ENCODE measurements around the gene TNNT2.

The TNNT2 gene

GRCh38 chr1:201401700-201402099, 24.2 kb upstream of the TNNT2 start:
- no peak for DNase-seq

GRCh38 chr1:201400852-201401230, 23.4 kb upstream of the TNNT2 start:
- DNase-seq = no peak

- no peak for DNase-seq
Measured at GRCh38 chr1:201400212-201400851, 22.9 kb upstream of the TNNT2 start.

DNA sequence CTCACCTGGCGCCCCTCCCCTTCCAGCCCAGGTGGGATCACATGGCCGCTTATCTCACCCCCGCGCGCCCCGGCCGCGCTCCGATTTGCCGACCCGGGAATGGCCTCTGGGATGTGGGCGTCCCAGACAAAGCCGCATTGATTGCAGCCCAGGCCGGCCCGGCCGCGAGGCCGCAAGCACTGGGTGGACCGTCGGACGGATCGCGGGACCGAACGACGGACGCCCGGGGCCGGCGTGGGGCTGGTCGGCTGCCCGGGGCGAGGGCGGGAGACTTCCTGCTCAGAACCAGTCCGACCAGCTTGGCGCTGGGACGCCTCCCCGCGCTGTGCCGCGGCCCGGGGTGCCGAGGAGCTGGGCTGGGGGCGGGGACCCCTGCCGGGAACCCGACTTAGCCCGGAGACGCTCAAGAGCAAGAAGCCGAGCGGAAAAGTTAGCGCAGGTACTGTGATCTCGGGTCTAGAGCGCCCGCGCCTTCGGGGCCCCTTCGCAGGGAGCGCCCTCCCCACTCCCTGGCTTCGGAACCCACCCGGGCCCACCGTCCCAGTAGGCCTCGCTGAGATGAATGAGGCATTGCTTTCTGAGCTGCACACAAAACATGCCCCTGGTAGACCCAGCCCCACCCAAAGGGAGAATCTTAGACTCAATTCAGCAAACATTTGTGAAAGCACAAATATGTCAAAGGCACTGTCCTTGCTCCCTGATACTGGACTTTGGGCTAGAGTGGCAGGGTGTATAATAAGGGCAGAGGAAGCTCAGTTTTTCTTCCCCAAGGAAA, 22.1 kb upstream of the TNNT2 start:
- DNase-seq = peak; percentile 26

GRCh38 chr1:201399018-201399351, 21.5 kb upstream of the TNNT2 start, which contains the start of gene LAD1:
TSS of gene LAD1 (minus strand) at chr1:201399324. CDS start at chr1:201399306, 18 bp downstream.
- no peak for DNase-seq

- DNase-seq = no peak
Measured at GRCh38 chr1:201397675-201398074, 20.2 kb upstream of the TNNT2 start.

DNA sequence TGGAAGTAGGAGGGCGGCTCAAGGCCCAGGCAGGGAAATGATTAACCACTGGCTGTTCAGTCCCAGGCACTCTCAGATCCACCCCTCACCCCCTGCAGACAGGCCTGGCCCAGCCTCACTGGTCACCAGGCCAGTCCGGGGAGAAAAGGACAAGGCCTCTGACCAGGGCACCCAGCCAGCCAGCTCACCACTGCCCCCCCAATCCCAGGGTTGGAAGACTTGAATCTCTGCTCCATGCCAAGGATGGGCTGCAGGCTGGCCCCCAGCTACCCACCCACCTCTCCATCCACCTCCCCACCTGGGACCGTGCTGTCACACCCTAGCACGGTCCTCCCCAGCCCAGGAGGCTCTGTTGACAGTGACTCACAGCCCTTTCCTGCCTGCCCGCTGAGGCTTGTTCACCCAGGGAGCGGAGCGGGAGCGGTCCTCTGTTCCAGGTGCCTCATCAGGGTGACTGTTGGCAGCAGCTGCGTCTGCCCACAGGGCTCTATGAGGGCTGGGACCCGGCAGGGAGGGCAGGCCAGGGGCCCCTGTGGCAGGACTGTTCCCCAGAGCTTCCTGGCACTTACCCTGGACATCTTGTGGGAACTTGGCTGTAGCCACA, 19.5 kb upstream of the TNNT2 start:
- no peak for DNase-seq

- DNase-seq = no peak
Measured at GRCh38 chr1:201395936-201396335, 18.5 kb upstream of the TNNT2 start.

GRCh38 chr1:201394591-201394990, 17.1 kb upstream of the TNNT2 start:
- DNase-seq = no peak

- DNase-seq = no peak
Measured at GRCh38 chr1:201393076-201393475, 15.6 kb upstream of the TNNT2 start.

DNA sequence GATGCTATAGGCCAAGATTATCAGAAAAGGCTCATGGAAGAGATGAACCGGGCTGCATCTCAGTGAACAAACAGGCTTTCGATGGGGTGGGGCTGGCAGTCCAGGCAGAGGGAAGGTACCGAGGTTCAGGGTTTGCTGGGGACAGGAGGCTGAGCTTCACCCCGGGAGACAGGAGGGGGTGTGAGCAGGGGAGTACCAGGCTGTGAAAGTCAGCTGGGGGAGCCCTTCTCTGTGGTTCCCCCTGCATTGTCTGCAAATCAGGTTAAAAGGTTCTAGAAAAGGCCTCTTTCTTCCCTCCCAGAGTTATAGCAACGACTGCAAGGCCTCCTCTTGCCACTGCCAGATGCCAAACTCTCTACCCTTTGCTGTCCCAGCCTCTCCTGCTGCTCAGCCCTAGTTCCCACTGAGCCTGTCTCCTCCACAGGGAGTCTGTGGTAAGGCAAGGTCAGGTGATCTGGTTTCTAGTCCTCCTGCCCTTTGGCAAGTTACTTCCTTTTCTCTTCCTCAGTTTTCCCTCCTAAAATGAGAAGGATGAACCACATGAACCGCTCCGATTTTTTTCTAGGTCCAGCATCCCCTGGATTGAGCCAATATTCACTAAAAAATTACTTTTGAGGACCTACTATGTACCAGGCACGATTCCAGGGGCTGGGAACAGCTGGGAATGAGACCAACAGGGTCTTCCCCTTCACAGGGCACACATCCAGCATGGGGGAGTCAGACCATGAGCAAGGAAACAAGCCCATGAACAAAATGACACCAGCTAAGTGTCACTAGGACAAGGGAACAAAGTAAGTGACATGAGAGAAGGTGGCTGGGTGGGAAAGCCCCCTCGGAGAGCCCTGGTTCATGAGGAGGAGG, 14.4 kb upstream of the TNNT2 start:
- DNase-seq = no peak

- no peak for DNase-seq
Measured at GRCh38 chr1:201391225-201391624, 13.7 kb upstream of the TNNT2 start.

- no peak for DNase-seq
Measured at GRCh38 chr1:201389051-201389450, 11.6 kb upstream of the TNNT2 start.

- DNase-seq = no peak
Measured at GRCh38 chr1:201386208-201386607, 8.7 kb upstream of the TNNT2 start.

DNA sequence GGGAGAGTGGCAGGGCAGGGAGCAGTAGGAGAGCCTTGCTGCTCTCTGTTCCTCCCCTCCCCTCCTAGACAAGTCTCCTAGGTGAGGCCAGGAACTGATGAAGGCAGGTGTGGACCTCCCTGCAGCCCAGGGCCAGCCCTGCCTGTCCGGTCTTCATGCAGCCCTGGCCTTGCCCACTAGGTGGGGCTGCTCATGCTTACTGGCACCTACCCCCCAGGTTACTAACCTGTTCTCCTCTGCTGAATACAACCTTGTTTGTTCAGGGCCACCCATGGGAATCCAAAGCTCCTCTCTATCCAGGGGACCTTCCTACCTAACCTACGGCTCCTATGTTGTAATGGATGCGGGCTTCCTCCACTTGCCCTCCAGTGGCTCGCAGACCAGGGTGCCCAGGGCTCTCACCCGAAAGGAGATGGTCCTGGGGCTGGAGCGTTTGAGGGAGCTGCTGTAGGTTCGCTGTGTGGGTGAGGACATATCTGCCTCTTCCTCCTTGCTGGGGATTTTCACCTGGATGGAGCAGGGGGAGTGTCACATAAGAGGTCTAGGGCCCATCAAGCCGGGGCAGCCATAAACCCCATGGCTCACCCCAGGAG, 7.9 kb upstream of the TNNT2 start:
- DNase-seq = peak; percentile 51

DNA sequence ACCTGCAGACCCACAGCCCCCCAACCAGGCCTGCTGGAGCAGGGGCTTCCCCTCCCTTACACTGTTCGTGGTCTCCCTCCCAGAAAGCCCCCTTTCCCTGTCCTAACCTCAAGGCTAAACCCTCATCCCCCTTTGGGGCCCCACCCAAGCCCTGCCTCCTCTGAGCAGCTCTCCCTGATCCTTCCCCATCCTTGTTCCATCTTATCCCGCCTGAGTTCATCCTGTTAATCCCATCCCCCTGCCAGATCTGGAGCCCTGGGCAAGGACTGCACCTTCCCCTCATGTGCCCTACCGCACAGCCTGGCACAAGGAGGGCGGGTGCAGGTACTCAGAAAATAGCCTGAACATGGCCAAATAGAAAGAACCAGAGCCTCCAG, 6.9 kb upstream of the TNNT2 start:
- DNase-seq = no peak

DNA sequence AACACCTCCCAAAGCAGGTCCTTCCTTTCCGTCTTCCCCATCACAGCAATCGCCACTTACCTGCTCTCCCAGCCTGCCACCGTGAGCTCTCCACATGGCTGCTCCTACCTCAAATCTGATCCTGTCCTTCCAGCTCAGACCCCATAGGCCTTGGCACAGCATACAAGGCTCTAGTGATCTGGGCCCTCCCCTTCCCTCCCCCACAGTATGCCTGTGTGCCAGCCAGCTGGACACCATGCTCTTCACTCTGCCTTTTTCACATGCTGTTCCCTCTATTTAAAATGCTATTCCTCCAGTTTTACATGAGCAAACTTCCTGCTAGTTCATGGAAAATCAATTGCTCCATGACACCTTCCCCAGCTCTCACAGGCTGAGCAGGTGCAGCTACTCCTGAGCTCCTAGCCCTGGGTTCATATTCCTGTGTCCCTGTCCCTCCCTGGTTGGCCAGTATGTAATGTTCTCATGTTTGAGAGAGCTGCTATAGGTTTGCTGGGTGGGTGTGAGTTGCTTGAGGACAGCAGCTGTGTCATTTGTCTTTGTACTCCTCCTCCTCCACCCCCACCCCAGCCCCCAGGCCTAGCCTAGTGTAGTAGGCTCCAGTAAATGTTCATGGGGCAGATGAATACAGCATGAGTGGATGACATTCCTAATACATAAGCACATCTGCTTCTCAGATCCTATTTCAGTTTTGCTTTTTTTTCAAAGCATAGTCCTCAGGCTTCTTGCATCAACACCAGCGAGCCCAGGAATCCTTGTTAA, 6.3 kb upstream of the TNNT2 start:
- peak; percentile 58 for DNase-seq

- DNase-seq = peak; percentile 43
Measured at GRCh38 chr1:201381130-201381529, 3.6 kb upstream of the TNNT2 start.

DNA sequence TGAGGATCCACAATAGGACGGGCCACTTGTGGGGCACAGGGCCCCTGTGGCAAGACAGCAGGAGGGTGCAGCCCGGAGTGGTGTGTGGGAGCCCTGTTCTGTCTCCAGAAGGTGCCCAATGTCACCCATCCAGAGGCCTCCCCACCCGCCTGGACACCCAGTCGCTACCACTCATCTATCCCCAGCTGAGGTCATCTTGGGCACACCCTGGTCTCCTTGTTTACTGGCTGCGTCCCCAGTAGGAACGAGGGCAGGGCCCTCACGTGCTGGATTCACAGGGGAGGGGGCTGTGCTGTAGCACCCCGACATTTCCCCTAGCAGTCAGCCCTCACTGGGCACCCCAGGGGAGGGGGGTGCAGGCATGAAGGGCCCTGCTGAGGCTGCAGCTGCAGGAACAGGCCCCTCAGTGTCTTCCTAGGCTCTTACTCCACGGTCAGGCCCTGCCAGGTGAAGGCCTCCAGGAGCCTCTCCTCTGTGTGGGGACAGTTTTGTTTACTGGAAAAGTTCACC, 2.3 kb upstream of the TNNT2 start:
- DNase-seq = no peak

DNA sequence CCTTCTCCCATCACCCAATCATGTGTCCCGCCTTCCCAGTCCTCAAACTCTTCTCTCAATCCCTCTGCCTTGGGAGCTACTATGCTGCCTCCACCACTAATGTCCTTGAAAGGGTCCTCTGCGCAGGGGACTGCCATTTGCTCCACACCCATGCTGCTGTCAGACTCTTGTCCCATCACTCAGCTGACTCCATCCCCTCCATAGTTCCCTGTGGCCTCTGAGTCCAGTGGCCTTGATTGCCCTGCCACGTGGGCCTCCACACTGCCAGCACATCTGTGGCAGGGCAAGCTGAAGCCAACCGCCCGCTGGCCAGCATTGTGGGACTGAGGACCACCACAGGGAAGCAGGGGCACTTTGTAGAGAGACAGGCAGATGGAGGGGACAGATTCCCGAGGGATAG, 1.3 kb upstream of the TNNT2 start:
- DNase-seq = no peak

GRCh38 chr1:201376464-201377374, 761 bp downstream of the TNNT2 start:
- no peak for DNase-seq
